Nephron progenitor cell (in vitro differentiated cells): ENCODE data around the gene HIKESHI.
A peak's percentile ranks its signal among the peaks of the same experiment; 100 is the strongest.

ENCODE experiments used
- DNase-seq: peaks from one replicate; pipeline ENCODE4 v3.0.0; 2021
- H3K27ac Mint-ChIP-seq: 2 replicates; pipeline ENCODE4 v1.8.0; 2021; ENCODE audit warnings: mild to moderate bottlenecking, moderate library complexity, mixed read lengths
- H3K27me3 Mint-ChIP-seq: 2 replicates; pipeline ENCODE4 v1.8.0; 2021; ENCODE audit warnings: mild to moderate bottlenecking, low read depth, mixed read lengths; ENCODE audit not compliant: poor library complexity
- H3K36me3 Mint-ChIP-seq: 2 replicates; pipeline ENCODE4 v1.8.0; 2021; ENCODE audit warnings: low read depth, mixed read lengths
- H3K4me1 Mint-ChIP-seq: 2 replicates; pipeline ENCODE4 v1.8.0; 2021; ENCODE audit warnings: mixed read lengths
- H3K4me3 Mint-ChIP-seq: 2 replicates; pipeline ENCODE4 v1.8.0; 2021; ENCODE audit warnings: mild to moderate bottlenecking, moderate library complexity, mixed read lengths
- H3K9me3 Mint-ChIP-seq: 2 replicates; pipeline ENCODE4 v1.8.0; 2021; ENCODE audit warnings: mild to moderate bottlenecking, moderate library complexity, mixed read lengths
- CTCF ChIP-seq: fragments of 200-600 bp; sonication (generic); IDR thresholded peaks from 2 replicates; pipeline ENCODE4 v1.5.0; 2021; ENCODE audit warnings: antibody characterized with exemption

Gene HIKESHI

GRCh38 chr11:86383041-86383955 is 81.3 kb downstream of the HIKESHI start:
- no peaks in the 10 kb centered on the region for H3K27me3 Mint-ChIP-seq
- H3K9me3 Mint-ChIP-seq: peaks cover under 1% of the 10 kb centered on the region
- H3K27ac Mint-ChIP-seq: no peak overlapping the region
- H3K4me3 Mint-ChIP-seq: no peak overlapping the region
- peaks cover 8% of the 10 kb centered on the region for H3K4me1 Mint-ChIP-seq
- DNase-seq: no peak
- TF ChIP-seq CTCF: no peak
- no peaks in the 10 kb centered on the region for H3K36me3 Mint-ChIP-seq

GRCh38 chr11:86386283-86386682 is 84.2 kb downstream of the HIKESHI start:
- peaks cover 3% of the 10 kb centered on the region for H3K9me3 Mint-ChIP-seq
- H3K27ac Mint-ChIP-seq: peak overlapping the region; percentile 21
- no peaks in the 10 kb centered on the region for H3K27me3 Mint-ChIP-seq
- no peak for DNase-seq
- TF ChIP-seq CTCF: no peak
- H3K4me1 Mint-ChIP-seq: peaks cover 10% of the 10 kb centered on the region
- H3K36me3 Mint-ChIP-seq: no peaks in the 10 kb centered on the region
- no peak overlapping the region for H3K4me3 Mint-ChIP-seq

- no peak overlapping the region for H3K4me3 Mint-ChIP-seq
- DNase-seq: no peak
- peaks cover 10% of the 10 kb centered on the region for H3K4me1 Mint-ChIP-seq
- no peaks in the 10 kb centered on the region for H3K36me3 Mint-ChIP-seq
- peaks cover 3% of the 10 kb centered on the region for H3K9me3 Mint-ChIP-seq
- TF ChIP-seq CTCF: no peak
- H3K27me3 Mint-ChIP-seq: no peaks in the 10 kb centered on the region
- peak overlapping the region; percentile 19 for H3K27ac Mint-ChIP-seq
Measured at GRCh38 chr11:86386746-86387145, 84.7 kb downstream of the HIKESHI start.

- no peak overlapping the region for H3K27ac Mint-ChIP-seq
- H3K9me3 Mint-ChIP-seq: peaks cover 3% of the 10 kb centered on the region
- peaks cover 10% of the 10 kb centered on the region for H3K4me1 Mint-ChIP-seq
- DNase-seq: no peak
- H3K36me3 Mint-ChIP-seq: no peaks in the 10 kb centered on the region
- H3K27me3 Mint-ChIP-seq: no peaks in the 10 kb centered on the region
- no peak for TF ChIP-seq CTCF
- H3K4me3 Mint-ChIP-seq: no peak overlapping the region
Measured at GRCh38 chr11:86388198-86388597, 86.2 kb downstream of the HIKESHI start.

- no peak for DNase-seq
- H3K27me3 Mint-ChIP-seq: no peaks in the 10 kb centered on the region
- no peaks in the 10 kb centered on the region for H3K36me3 Mint-ChIP-seq
- no peak overlapping the region for H3K4me3 Mint-ChIP-seq
- H3K9me3 Mint-ChIP-seq: peaks cover 3% of the 10 kb centered on the region
- no peak for TF ChIP-seq CTCF
- H3K4me1 Mint-ChIP-seq: peaks cover 11% of the 10 kb centered on the region
- no peak overlapping the region for H3K27ac Mint-ChIP-seq
Measured at GRCh38 chr11:86390487-86390886, 88.4 kb downstream of the HIKESHI start.
